H9 (cell line): Measurements from ENCODE around the gene MEF2C. TPM values are rescaled to one million over a fixed set of nuclear protein-coding genes. Genes with fewer than 3 reads are reported as not detected.

Source experiments
- DNase-seq: peaks from one replicate; pipeline ENCODE4 v3.0.0-alpha.2; 2017
- H2AFZ ChIP-seq: one replicate; pipeline ENCODE4 v1.6.1; 2013; ENCODE audit warnings: mild to moderate bottlenecking, low read length, control low read depth, moderate library complexity
- H2AK5ac ChIP-seq: 2 replicates; pipeline ENCODE4 v1.6.1; 2013; ENCODE audit warnings: low read length, control low read depth, mixed read lengths; ENCODE audit not compliant: insufficient read length
- H2BK120ac ChIP-seq: one replicate; pipeline ENCODE4 v1.6.1; 2013; ENCODE audit warnings: low read depth, mild to moderate bottlenecking, low read length, control low read depth, inconsistent platforms; ENCODE audit not compliant: poor library complexity, severe bottlenecking
- H2BK12ac ChIP-seq: 2 replicates; pipeline ENCODE4 v1.6.1; 2013; ENCODE audit warnings: low read length, control low read depth, mixed read lengths, low read depth; ENCODE audit not compliant: insufficient read length
- H2BK15ac ChIP-seq: 2 replicates; pipeline ENCODE4 v1.6.1; 2013; ENCODE audit warnings: low read depth, low read length, control low read depth
- H2BK20ac ChIP-seq: one replicate; pipeline ENCODE4 v1.6.1; 2013; ENCODE audit warnings: low read depth, mild to moderate bottlenecking, low read length, control low read depth, inconsistent platforms; ENCODE audit not compliant: poor library complexity, severe bottlenecking
- H2BK5ac ChIP-seq: 2 replicates; pipeline ENCODE4 v1.6.1; 2013; ENCODE audit warnings: low read length, control low read depth, mixed read lengths; ENCODE audit not compliant: insufficient read length
- H3K14ac ChIP-seq: 2 replicates; pipeline ENCODE4 v1.6.1; 2013; ENCODE audit warnings: low read length, control low read depth; ENCODE audit not compliant: insufficient read depth
- H3K18ac ChIP-seq: 2 replicates; pipeline ENCODE4 v1.6.1; 2013; ENCODE audit warnings: low read depth, mild to moderate bottlenecking, mixed read lengths, low read length, control low read depth; ENCODE audit not compliant: insufficient read length
- H3K23ac ChIP-seq: 2 replicates; pipeline ENCODE4 v1.6.1; 2013; ENCODE audit warnings: low read length, control low read depth, mixed read lengths, low read depth; ENCODE audit not compliant: insufficient read length
- H3K23me2 ChIP-seq: 2 replicates; pipeline ENCODE4 v1.6.1; 2013; ENCODE audit warnings: low read depth, mild to moderate bottlenecking, mixed read lengths, low read length, control low read depth; ENCODE audit not compliant: insufficient read length, poor library complexity, severe bottlenecking
- H3K27ac ChIP-seq: 2 replicates; pipeline ENCODE4 v1.5.1; 2013; ENCODE audit warnings: low read length, control low read depth, mixed read lengths, low read depth; ENCODE audit not compliant: insufficient read length
- H3K27me3 ChIP-seq: 2 replicates; pipeline ENCODE4 v1.6.1; 2013; ENCODE audit warnings: low read length, control low read depth, inconsistent platforms; ENCODE audit not compliant: insufficient read depth
- H3K4ac ChIP-seq: 2 replicates; pipeline ENCODE4 v1.6.1; 2013; ENCODE audit warnings: low read depth, mild to moderate bottlenecking, control low read depth, inconsistent platforms, low read length, moderate library complexity
- H3K4me1 ChIP-seq: 2 replicates; pipeline ENCODE4 v1.6.1; 2013; ENCODE audit warnings: low read length, control low read depth, inconsistent platforms; ENCODE audit not compliant: insufficient read depth
- H3K4me2 ChIP-seq: 2 replicates; pipeline ENCODE4 v1.6.1; 2013; ENCODE audit warnings: low read length, control low read depth, mixed read lengths; ENCODE audit not compliant: insufficient read length, insufficient read depth
- H3K56ac ChIP-seq: 2 replicates; pipeline ENCODE4 v1.6.1; 2013; ENCODE audit warnings: low read depth, mild to moderate bottlenecking, mixed read lengths, low read length, control low read depth; ENCODE audit not compliant: insufficient read length
- H3K79me1 ChIP-seq: 2 replicates; pipeline ENCODE4 v1.6.1; 2013; ENCODE audit warnings: low read depth, mild to moderate bottlenecking, moderate library complexity, low read length, control low read depth, inconsistent platforms; ENCODE audit not compliant: insufficient read depth, poor library complexity, severe bottlenecking
- H3K79me2 ChIP-seq: 2 replicates; pipeline ENCODE4 v1.6.1; 2013; ENCODE audit warnings: low read length, control low read depth, inconsistent platforms; ENCODE audit not compliant: insufficient read depth
- H3K9ac ChIP-seq: 2 replicates; pipeline ENCODE4 v1.6.1; 2013; ENCODE audit warnings: low read length, control low read depth, mixed read lengths; ENCODE audit not compliant: insufficient read length; ENCODE audit errors: extremely low read depth
- H3K9me3 ChIP-seq: one replicate; pipeline ENCODE4 v1.6.1; 2013; ENCODE audit warnings: low read depth, low read length, inconsistent platforms; ENCODE audit not compliant: control insufficient read depth
- H3T11ph ChIP-seq: one replicate; pipeline ENCODE4 v1.6.1; 2013; ENCODE audit warnings: mild to moderate bottlenecking, low read length, control low read depth, inconsistent platforms
- H4K20me1 ChIP-seq: one replicate; pipeline ENCODE4 v1.6.1; 2013; ENCODE audit not compliant: control insufficient read depth, insufficient read length, insufficient read depth
- H4K5ac ChIP-seq: 2 replicates; pipeline ENCODE4 v1.6.1; 2013; ENCODE audit warnings: low read depth, mild to moderate bottlenecking, mixed read lengths, low read length, control low read depth; ENCODE audit not compliant: insufficient read length
- H4K8ac ChIP-seq: replicated peaks from 2 replicates; pipeline ENCODE4 v1.6.1; 2013; ENCODE audit warnings: low read length, control low read depth, mixed read lengths, low read depth; ENCODE audit not compliant: insufficient read length
- H4K91ac ChIP-seq: 2 replicates; pipeline ENCODE4 v1.6.1; 2013; ENCODE audit warnings: low read depth, mild to moderate bottlenecking, moderate library complexity, mixed read lengths, low read length, control low read depth; ENCODE audit not compliant: insufficient read length
- H3K27ac Mint-ChIP-seq, 3 experiments: 2 replicates in 2 of 3; 3 replicates in 1 of 3; pipeline ENCODE4 v1.8.0; 2020 to 2021; ENCODE audit warnings: mixed read lengths in 3 of 3, mild to moderate bottlenecking in 1 of 3, moderate library complexity in 1 of 3
- H3K27me3 Mint-ChIP-seq: 2 replicates; pipeline ENCODE4 v1.8.0; 2021; ENCODE audit warnings: low read depth, mild to moderate bottlenecking, moderate library complexity, mixed read lengths
- H3K36me3 Mint-ChIP-seq, 3 experiments: 2 replicates in 2 of 3; 3 replicates in 1 of 3; pipeline ENCODE4 v1.8.0; 2020 to 2021; ENCODE audit warnings: low read depth in 3 of 3, mixed read lengths in 3 of 3; ENCODE audit not compliant: insufficient read depth in 1 of 3
- H3K4me1 Mint-ChIP-seq, 2 experiments: 2 replicates each; pipeline ENCODE4 v1.8.0; 2020; ENCODE audit warnings: mixed read lengths in 2 of 2
- H3K4me3 Mint-ChIP-seq, 2 experiments: 2 replicates in 1 of 2; 3 replicates in 1 of 2; pipeline ENCODE4 v1.8.0; 2020 to 2021; ENCODE audit warnings: mild to moderate bottlenecking in 2 of 2, mixed read lengths in 2 of 2, moderate library complexity in 1 of 2
- H3K9me3 Mint-ChIP-seq, 2 experiments: 2 replicates in 1 of 2; 3 replicates in 1 of 2; pipeline ENCODE4 v1.8.0; 2020; ENCODE audit warnings: mild to moderate bottlenecking in 2 of 2, mixed read lengths in 2 of 2, moderate library complexity in 1 of 2
- WGBS: extraction: QIAGEN DNeasy Blood & Tissue Kit; methylation state at CpG from one replicate; pipeline ENCODE4 v1.1.7; 2013; ENCODE audit warnings: missing lambda C conversion rate, low lambda C conversion rate, mixed read lengths; ENCODE audit not compliant: insufficient read length; ENCODE audit errors: extremely low coverage; 5-methylcytosine and 5-hydroxymethylcytosine counted together
- total RNA-seq: library from RNA; stranded (reverse); gene quantifications from 2 replicates; pipeline ENCODE4 v1.2.1, GENCODE V29; 2021
- TF ChIP-seq, protein P1 (sequence below): fragments of 200-600 bp; sonication (generic); conservative IDR thresholded peaks from 3 replicates; pipeline ENCODE4 v1.8.0; 2021; ENCODE audit warnings: antibody characterized with exemption, mild to moderate bottlenecking

Gene MEF2C
- total RNA-seq, 1 experiment from 2014 or later, result 0.11 TPM

DNA sequence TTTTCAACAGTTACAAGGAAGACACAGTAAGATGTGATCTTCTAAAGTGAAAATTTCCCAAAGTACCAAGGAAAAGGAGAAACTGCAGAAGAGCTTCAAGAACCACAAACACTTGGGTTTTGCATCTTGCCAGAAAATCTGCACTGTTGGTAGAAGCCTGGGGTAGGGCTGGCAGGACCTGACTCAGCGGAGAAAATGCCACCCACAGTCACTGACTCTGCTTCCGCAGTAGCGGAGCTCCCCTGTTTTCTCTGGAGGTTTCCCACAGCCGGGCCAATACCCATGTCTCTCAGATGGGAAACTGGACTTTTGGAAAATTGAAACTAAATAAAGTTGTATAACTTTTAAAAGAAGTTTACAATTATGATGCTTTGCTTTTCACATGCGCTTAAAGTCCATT, 104.2 kb downstream of the MEF2C start:
- no peak overlapping the region for H3K56ac ChIP-seq
- H3K23me2 ChIP-seq, result no peaks in the 10 kb centered on the region
- H4K5ac ChIP-seq, result no peak overlapping the region
- Mint-ChIP-seq H3K27me3 (no peaks in the 10 kb centered on the region), H3K36me3 (no peaks in the 10 kb centered on the region), H3K4me1 (peaks cover 0 to 7% of the 10 kb centered on the region in 2 experiments; a peak in 2 of 4 replicates), H3K9me3 (no peaks in the 10 kb centered on the region), H3K4me3 (no peak overlapping the region), H3K27ac (peak overlapping the region in 1 of 3 experiments; percentile 29; a peak in 2 of 7 replicates)
- H4K8ac ChIP-seq, result no peak overlapping the region
- no peak overlapping the region for H2BK12ac ChIP-seq
- H3K79me2 ChIP-seq, result no peaks in the 10 kb centered on the region
- no peaks in the 10 kb centered on the region for H4K20me1 ChIP-seq
- H3K27me3 ChIP-seq, result no peaks in the 10 kb centered on the region
- H2BK20ac ChIP-seq, result no peak overlapping the region
- no peak overlapping the region for H3K23ac ChIP-seq
- no peaks in the 10 kb centered on the region for H3K9me3 ChIP-seq
- H2AFZ ChIP-seq, result no peak overlapping the region
- H2AK5ac ChIP-seq, result no peak overlapping the region
- no peak overlapping the region for H3K18ac ChIP-seq
- TF ChIP-seq, protein P1, sequence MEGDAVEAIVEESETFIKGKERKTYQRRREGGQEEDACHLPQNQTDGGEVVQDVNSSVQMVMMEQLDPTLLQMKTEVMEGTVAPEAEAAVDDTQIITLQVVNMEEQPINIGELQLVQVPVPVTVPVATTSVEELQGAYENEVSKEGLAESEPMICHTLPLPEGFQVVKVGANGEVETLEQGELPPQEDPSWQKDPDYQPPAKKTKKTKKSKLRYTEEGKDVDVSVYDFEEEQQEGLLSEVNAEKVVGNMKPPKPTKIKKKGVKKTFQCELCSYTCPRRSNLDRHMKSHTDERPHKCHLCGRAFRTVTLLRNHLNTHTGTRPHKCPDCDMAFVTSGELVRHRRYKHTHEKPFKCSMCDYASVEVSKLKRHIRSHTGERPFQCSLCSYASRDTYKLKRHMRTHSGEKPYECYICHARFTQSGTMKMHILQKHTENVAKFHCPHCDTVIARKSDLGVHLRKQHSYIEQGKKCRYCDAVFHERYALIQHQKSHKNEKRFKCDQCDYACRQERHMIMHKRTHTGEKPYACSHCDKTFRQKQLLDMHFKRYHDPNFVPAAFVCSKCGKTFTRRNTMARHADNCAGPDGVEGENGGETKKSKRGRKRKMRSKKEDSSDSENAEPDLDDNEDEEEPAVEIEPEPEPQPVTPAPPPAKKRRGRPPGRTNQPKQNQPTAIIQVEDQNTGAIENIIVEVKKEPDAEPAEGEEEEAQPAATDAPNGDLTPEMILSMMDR, result no peak
- no peak overlapping the region for H4K91ac ChIP-seq
- H2BK5ac ChIP-seq, result no peak overlapping the region
- no peak overlapping the region for H3K27ac ChIP-seq
- H3K79me1 ChIP-seq, result no peaks in the 10 kb centered on the region
- H3K9ac ChIP-seq, result no peak overlapping the region
- no peak overlapping the region for H3T11ph ChIP-seq
- H2BK15ac ChIP-seq, result no peak overlapping the region
- H3K4ac ChIP-seq, result no peak overlapping the region
- DNase-seq, result no peak
- WGBS, result no CpG with 5 or more reads among the region's 5 CpGs
- no peak overlapping the region for H3K14ac ChIP-seq
- no peak overlapping the region for H2BK120ac ChIP-seq
- no peak overlapping the region for H3K4me2 ChIP-seq
- H3K4me1 ChIP-seq, result no peaks in the 10 kb centered on the region
